ENCODE data around the gene NME1.

The NME1 gene

GRCh38 chr17:51135956-51136355 is 17.4 kb upstream of the NME1 start:
- Histone ChIP-seq H3K4ac (ENCODE audit: low read length) (no peak overlapping the region), H2AK5ac (ENCODE audit: low read depth, low read length) (no peak overlapping the region), H4K91ac (ENCODE audit: low read depth, low read length, poor library complexity) (no peak overlapping the region), H3K18ac (ENCODE audit: low read length) (no peak overlapping the region), H2AFZ (ENCODE audit: low read length) (no peak overlapping the region), H2BK5ac (ENCODE audit: low read length) (no peak overlapping the region), H3K23ac (ENCODE audit: low read depth, low read length, poor library complexity) (no peak overlapping the region), H3K4me2 (ENCODE audit: insufficient read depth, low read length, poor library complexity, severe bottlenecking) (no peak overlapping the region), H3K27me3 (ENCODE audit: control insufficient read depth in 3 of 3, insufficient read depth in 3 of 3, low read depth in 1 of 3, low read length in 3 of 3) (no peaks in the 10 kb centered on the region), H2BK120ac (ENCODE audit: low read depth, low read length) (no peak overlapping the region), H3K79me1 (ENCODE audit: low read depth, low read length) (no peaks in the 10 kb centered on the region), H3K4me1 (ENCODE audit: control insufficient read depth in 2 of 2, insufficient read depth in 1 of 2, low read depth in 1 of 2, low read length in 2 of 2) (no peaks in the 10 kb centered on the region), H3K27ac (replicated peaks; ENCODE audit: low read length) (no peak overlapping the region), H3K4me3 (ENCODE audit: low read length in 2 of 2) (no peak overlapping the region), H3K36me3 (replicated peaks in 1 of 2; ENCODE audit: control insufficient read depth in 2 of 2, insufficient read depth in 2 of 2, low read length in 2 of 2) (no peaks in the 10 kb centered on the region), H3K14ac (ENCODE audit: low read length) (no peak overlapping the region), H3K9me3 (replicated peaks in 1 of 2; ENCODE audit: control insufficient read depth in 2 of 2, insufficient read depth in 1 of 2, low read depth in 1 of 2, low read length in 2 of 2) (no peaks in the 10 kb centered on the region), H4K8ac (ENCODE audit: low read depth, low read length) (no peak overlapping the region), H3K9ac (ENCODE audit: low read depth, low read length, poor library complexity) (no peak overlapping the region), H2BK12ac (ENCODE audit: low read length) (no peak overlapping the region), H2BK15ac (ENCODE audit: low read length) (no peak overlapping the region)
- DNase-seq (ENCODE audit: low spot score): no peak
- no CpG with 5 or more reads among the region's 3 CpGs for WGBS, 2 donors (ENCODE audit: extremely low coverage in 2 of 2, insufficient read length in 2 of 2, insufficient replicate concordance in 1 of 2)

- H3K23ac ChIP-seq (ENCODE audit: low read depth, low read length, poor library complexity): no peak overlapping the region
- no peak overlapping the region for H2BK5ac ChIP-seq (ENCODE audit: low read length)
- DNase-seq (ENCODE audit: low spot score): no peak
- WGBS, 2 donors (ENCODE audit: extremely low coverage in 2 of 2, insufficient read length in 2 of 2, insufficient replicate concordance in 1 of 2): no CpG with 5 or more reads among the region's 2 CpGs
- no peak overlapping the region for H2BK120ac ChIP-seq (ENCODE audit: low read depth, low read length)
- no peak overlapping the region for H3K4me3 ChIP-seq (ENCODE audit: low read length in 2 of 2)
- no peaks in the 10 kb centered on the region for H3K4me1 ChIP-seq (ENCODE audit: control insufficient read depth in 2 of 2, insufficient read depth in 1 of 2, low read depth in 1 of 2, low read length in 2 of 2)
- no peaks in the 10 kb centered on the region for H3K36me3 ChIP-seq (replicated peaks in 1 of 2; ENCODE audit: control insufficient read depth in 2 of 2, insufficient read depth in 2 of 2, low read length in 2 of 2)
- no peaks in the 10 kb centered on the region for H3K27me3 ChIP-seq (ENCODE audit: control insufficient read depth in 3 of 3, insufficient read depth in 3 of 3, low read depth in 1 of 3, low read length in 3 of 3)
- no peak overlapping the region for H2BK12ac ChIP-seq (ENCODE audit: low read length)
- H3K9me3 ChIP-seq (replicated peaks in 1 of 2; ENCODE audit: control insufficient read depth in 2 of 2, insufficient read depth in 1 of 2, low read depth in 1 of 2, low read length in 2 of 2): no peaks in the 10 kb centered on the region
- no peak overlapping the region for H4K8ac ChIP-seq (ENCODE audit: low read depth, low read length)
- H3K14ac ChIP-seq (ENCODE audit: low read length): no peak overlapping the region
- H3K9ac ChIP-seq (ENCODE audit: low read depth, low read length, poor library complexity): no peak overlapping the region
- no peak overlapping the region for H3K18ac ChIP-seq (ENCODE audit: low read length)
- H3K4ac ChIP-seq (ENCODE audit: low read length): no peak overlapping the region
- no peak overlapping the region for H3K4me2 ChIP-seq (ENCODE audit: insufficient read depth, low read length, poor library complexity, severe bottlenecking)
- no peaks in the 10 kb centered on the region for H3K79me1 ChIP-seq (ENCODE audit: low read depth, low read length)
- H3K27ac ChIP-seq (replicated peaks; ENCODE audit: low read length): no peak overlapping the region
- no peak overlapping the region for H2AFZ ChIP-seq (ENCODE audit: low read length)
- H2BK15ac ChIP-seq (ENCODE audit: low read length): no peak overlapping the region
- no peak overlapping the region for H2AK5ac ChIP-seq (ENCODE audit: low read depth, low read length)
- no peak overlapping the region for H4K91ac ChIP-seq (ENCODE audit: low read depth, low read length, poor library complexity)
These were observed 10.8 kb upstream of the NME1 start for GRCh38 chr17:51142597-51142996.

DNA sequence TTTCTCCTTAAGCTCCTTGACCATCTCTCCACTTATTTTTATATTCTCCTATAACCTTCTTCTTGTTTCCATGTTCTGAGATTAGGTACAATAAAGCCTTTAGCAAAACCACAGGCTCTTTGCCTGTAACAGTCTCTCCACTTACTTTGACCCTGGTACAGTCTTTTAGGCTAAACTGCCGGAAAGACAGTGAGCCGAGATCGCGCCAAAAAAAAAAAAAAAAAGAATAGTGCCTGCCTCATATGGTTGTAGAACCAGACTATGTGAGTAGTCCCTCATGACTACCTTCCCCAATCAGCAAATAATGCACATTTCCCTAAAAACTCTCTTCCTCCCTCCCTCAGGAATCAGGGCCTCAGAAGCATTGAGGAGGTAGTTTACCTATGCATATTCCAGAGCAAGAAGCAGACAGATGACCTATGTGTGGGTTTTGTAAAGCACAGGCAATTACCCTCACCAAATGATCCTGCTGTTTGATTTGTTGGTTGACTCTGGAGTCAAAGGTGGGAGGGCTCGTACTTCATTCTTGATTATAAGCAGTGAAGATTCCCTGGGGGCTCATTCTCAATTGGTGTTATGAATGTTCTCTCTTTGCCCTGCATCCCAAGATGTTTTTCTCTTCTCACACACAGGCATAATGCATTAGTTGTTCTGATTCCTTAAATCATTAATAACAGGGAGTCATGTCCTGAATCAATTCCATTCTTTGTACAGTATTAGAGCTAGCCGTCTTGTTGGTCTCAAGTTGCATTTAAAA is 8.9 kb upstream of the NME1 start:
- H2BK15ac ChIP-seq (ENCODE audit: low read length): no peak overlapping the region
- no peak overlapping the region for H3K27ac ChIP-seq (replicated peaks; ENCODE audit: low read length)
- no peak overlapping the region for H3K23ac ChIP-seq (ENCODE audit: low read depth, low read length, poor library complexity)

GRCh38 chr17:51147650-51148049 is 5.7 kb upstream of the NME1 start:
- H3K9ac ChIP-seq (ENCODE audit: low read depth, low read length, poor library complexity): no peak overlapping the region
- no peaks in the 10 kb centered on the region for H3K4me1 ChIP-seq (ENCODE audit: control insufficient read depth in 2 of 2, insufficient read depth in 1 of 2, low read depth in 1 of 2, low read length in 2 of 2)
- H3K4me3 ChIP-seq (ENCODE audit: low read length in 2 of 2): no peak overlapping the region
- no CpG with 5 or more reads among the region's 4 CpGs for WGBS, 2 donors (ENCODE audit: extremely low coverage in 2 of 2, insufficient read length in 2 of 2, insufficient replicate concordance in 1 of 2)
- no peak overlapping the region for H2BK12ac ChIP-seq (ENCODE audit: low read length)
- no peak overlapping the region for H3K4me2 ChIP-seq (ENCODE audit: insufficient read depth, low read length, poor library complexity, severe bottlenecking)
- no peaks in the 10 kb centered on the region for H3K9me3 ChIP-seq (replicated peaks in 1 of 2; ENCODE audit: control insufficient read depth in 2 of 2, insufficient read depth in 1 of 2, low read depth in 1 of 2, low read length in 2 of 2)
- H3K14ac ChIP-seq (ENCODE audit: low read length): no peak overlapping the region
- H3K79me1 ChIP-seq (ENCODE audit: low read depth, low read length): no peaks in the 10 kb centered on the region
- H4K91ac ChIP-seq (ENCODE audit: low read depth, low read length, poor library complexity): no peak overlapping the region
- H3K27me3 ChIP-seq (ENCODE audit: control insufficient read depth in 3 of 3, insufficient read depth in 3 of 3, low read depth in 1 of 3, low read length in 3 of 3): no peaks in the 10 kb centered on the region
- no peak overlapping the region for H3K4ac ChIP-seq (ENCODE audit: low read length)
- no peak overlapping the region for H2AFZ ChIP-seq (ENCODE audit: low read length)
- no peak overlapping the region for H2AK5ac ChIP-seq (ENCODE audit: low read depth, low read length)
- H2BK15ac ChIP-seq (ENCODE audit: low read length): no peak overlapping the region
- DNase-seq (ENCODE audit: low spot score): no peak
- H3K18ac ChIP-seq (ENCODE audit: low read length): no peak overlapping the region
- H3K36me3 ChIP-seq (replicated peaks in 1 of 2; ENCODE audit: control insufficient read depth in 2 of 2, insufficient read depth in 2 of 2, low read length in 2 of 2): no peaks in the 10 kb centered on the region
- no peak overlapping the region for H2BK5ac ChIP-seq (ENCODE audit: low read length)
- no peak overlapping the region for H3K23ac ChIP-seq (ENCODE audit: low read depth, low read length, poor library complexity)
- no peak overlapping the region for H3K27ac ChIP-seq (replicated peaks; ENCODE audit: low read length)
- no peak overlapping the region for H2BK120ac ChIP-seq (ENCODE audit: low read depth, low read length)
- H4K8ac ChIP-seq (ENCODE audit: low read depth, low read length): no peak overlapping the region

More for the DNA sequence above, 8.9 kb upstream of the NME1 start:
- H3K9ac ChIP-seq (ENCODE audit: low read depth, low read length, poor library complexity): no peak overlapping the region
- no peak overlapping the region for H2AK5ac ChIP-seq (ENCODE audit: low read depth, low read length)
- H4K8ac ChIP-seq (ENCODE audit: low read depth, low read length): no peak overlapping the region
- no peaks in the 10 kb centered on the region for H3K9me3 ChIP-seq (replicated peaks in 1 of 2; ENCODE audit: control insufficient read depth in 2 of 2, insufficient read depth in 1 of 2, low read depth in 1 of 2, low read length in 2 of 2)
- WGBS, 2 donors (ENCODE audit: extremely low coverage in 2 of 2, insufficient read length in 2 of 2, insufficient replicate concordance in 1 of 2): no CpG with 5 or more reads among the region's 6 CpGs
- no peak overlapping the region for H3K18ac ChIP-seq (ENCODE audit: low read length)
- no peak for DNase-seq (ENCODE audit: low spot score)
- no peaks in the 10 kb centered on the region for H3K4me1 ChIP-seq (ENCODE audit: control insufficient read depth in 2 of 2, insufficient read depth in 1 of 2, low read depth in 1 of 2, low read length in 2 of 2)
- no peak overlapping the region for H2BK5ac ChIP-seq (ENCODE audit: low read length)
- no peaks in the 10 kb centered on the region for H3K79me1 ChIP-seq (ENCODE audit: low read depth, low read length)
- H3K36me3 ChIP-seq (replicated peaks in 1 of 2; ENCODE audit: control insufficient read depth in 2 of 2, insufficient read depth in 2 of 2, low read length in 2 of 2): no peaks in the 10 kb centered on the region
- H3K27me3 ChIP-seq (ENCODE audit: control insufficient read depth in 3 of 3, insufficient read depth in 3 of 3, low read depth in 1 of 3, low read length in 3 of 3): no peaks in the 10 kb centered on the region
- H3K4me3 ChIP-seq (ENCODE audit: low read length in 2 of 2): no peak overlapping the region
- no peak overlapping the region for H4K91ac ChIP-seq (ENCODE audit: low read depth, low read length, poor library complexity)
- H3K4me2 ChIP-seq (ENCODE audit: insufficient read depth, low read length, poor library complexity, severe bottlenecking): no peak overlapping the region
- no peak overlapping the region for H2AFZ ChIP-seq (ENCODE audit: low read length)
- H2BK12ac ChIP-seq (ENCODE audit: low read length): no peak overlapping the region
- no peak overlapping the region for H2BK120ac ChIP-seq (ENCODE audit: low read depth, low read length)
- no peak overlapping the region for H3K4ac ChIP-seq (ENCODE audit: low read length)
- no peak overlapping the region for H3K14ac ChIP-seq (ENCODE audit: low read length)
